Measurements from ENCODE around the gene REPS1.

Gene REPS1

GRCh38 chr6:138873191-138873590, 114.9 kb downstream of the REPS1 start:
- TF ChIP-seq L3MBTL2 (conservative IDR thresholded peaks at IDR 0.05) (no peak), NFRKB (IDR thresholded peaks at IDR 0.05) (no peak), PKNOX1 (IDR thresholded peaks at IDR 0.05) (no peak), LEF1 (IDR thresholded peaks at IDR 0.05; ENCODE audit: borderline replicate concordance) (no peak), SUZ12 (IDR thresholded peaks at IDR 0.05) (no peak), FOXA1 (IDR thresholded peaks at IDR 0.05) (no peak), CTBP1 (IDR thresholded peaks at IDR 0.05; ENCODE audit: borderline replicate concordance) (no peak), BHLHE40 (IDR thresholded peaks at IDR 0.05; ENCODE audit: borderline replicate concordance) (no peak), FOXK2 (IDR thresholded peaks at IDR 0.05) (no peak), FOXM1 (IDR thresholded peaks at IDR 0.05; ENCODE audit: borderline replicate concordance) (no peak), TARDBP (IDR thresholded peaks at IDR 0.05) (no peak), HDGF (IDR thresholded peaks at IDR 0.05; ENCODE audit: borderline replicate concordance) (no peak)
- DNase-seq (ENCODE audit: extremely low spot score) = no peak
- ChIA-PET CTCF (no interaction called here), POLR2A (no interaction called here)

GRCh38 chr6:138869398-138869797, 118.7 kb downstream of the REPS1 start:
- POLR2A ChIA-PET = no interaction called here
- TF ChIP-seq BHLHE40 (IDR thresholded peaks at IDR 0.05; ENCODE audit: borderline replicate concordance) (no peak), ARNT (IDR thresholded peaks at IDR 0.05) (no peak), CTBP1 (IDR thresholded peaks at IDR 0.05; ENCODE audit: borderline replicate concordance) (no peak), LEF1 (IDR thresholded peaks at IDR 0.05; ENCODE audit: borderline replicate concordance) (no peak), ZNF384 (IDR thresholded peaks at IDR 0.05) (no peak), TARDBP (IDR thresholded peaks at IDR 0.05) (no peak), FOXK2 (IDR thresholded peaks at IDR 0.05) (no peak), FOXM1 (IDR thresholded peaks at IDR 0.05; ENCODE audit: borderline replicate concordance) (no peak), NFRKB (IDR thresholded peaks at IDR 0.05) (no peak), SUZ12 (IDR thresholded peaks at IDR 0.05) (no peak), FOXA1 (IDR thresholded peaks at IDR 0.05) (no peak), SP1 (IDR thresholded peaks at IDR 0.05) (no peak), L3MBTL2 (conservative IDR thresholded peaks at IDR 0.05) (no peak), PKNOX1 (IDR thresholded peaks at IDR 0.05) (no peak), HDGF (IDR thresholded peaks at IDR 0.05; ENCODE audit: borderline replicate concordance) (no peak), ELF4 (IDR thresholded peaks at IDR 0.05) (no peak)
- DNase-seq (ENCODE audit: extremely low spot score) = no peak
- CTCF ChIA-PET = no interaction called here

GRCh38 chr6:138868181-138868580, 119.9 kb downstream of the REPS1 start:
- no peak for DNase-seq (ENCODE audit: extremely low spot score)
- ChIA-PET CTCF (no interaction called here), POLR2A (no interaction called here)
- no peak for TF ChIP-seq NFRKB (IDR thresholded peaks at IDR 0.05)
- TF ChIP-seq CTBP1 (IDR thresholded peaks at IDR 0.05; ENCODE audit: borderline replicate concordance) = no peak
- TF ChIP-seq TARDBP (IDR thresholded peaks at IDR 0.05) = no peak

- TF ChIP-seq HDGF (IDR thresholded peaks at IDR 0.05; ENCODE audit: borderline replicate concordance) = no peak
- no peak for TF ChIP-seq L3MBTL2 (conservative IDR thresholded peaks at IDR 0.05)
- TF ChIP-seq BHLHE40 (IDR thresholded peaks at IDR 0.05; ENCODE audit: borderline replicate concordance) = no peak
- TF ChIP-seq ELF4 (IDR thresholded peaks at IDR 0.05) = no peak
- TF ChIP-seq ZNF384 (IDR thresholded peaks at IDR 0.05) = no peak
- TF ChIP-seq ARNT (IDR thresholded peaks at IDR 0.05) = no peak
- TF ChIP-seq PKNOX1 (IDR thresholded peaks at IDR 0.05) = no peak
- TF ChIP-seq FOXK2 (IDR thresholded peaks at IDR 0.05) = no peak
- no peak for TF ChIP-seq LEF1 (IDR thresholded peaks at IDR 0.05; ENCODE audit: borderline replicate concordance)
- TF ChIP-seq FOXM1 (IDR thresholded peaks at IDR 0.05; ENCODE audit: borderline replicate concordance) = no peak
- no peak for TF ChIP-seq TARDBP (IDR thresholded peaks at IDR 0.05)
- TF ChIP-seq FOXA1 (IDR thresholded peaks at IDR 0.05) = no peak
- no peak for TF ChIP-seq SUZ12 (IDR thresholded peaks at IDR 0.05)
- TF ChIP-seq CTBP1 (IDR thresholded peaks at IDR 0.05; ENCODE audit: borderline replicate concordance) = no peak
- DNase-seq (ENCODE audit: extremely low spot score) = no peak
- ChIA-PET POLR2A (no interaction called here), CTCF (no interaction called here)
Measured at GRCh38 chr6:138865480-138866109, 122.5 kb downstream of the REPS1 start.

GRCh38 chr6:138864343-138864890, 123.6 kb downstream of the REPS1 start:
- CTCF ChIA-PET = no interaction called here
- POLR2A ChIA-PET = no interaction called here
- TF ChIP-seq CTBP1 (IDR thresholded peaks at IDR 0.05; ENCODE audit: borderline replicate concordance) (no peak), FOXK2 (IDR thresholded peaks at IDR 0.05) (no peak), HDGF (IDR thresholded peaks at IDR 0.05; ENCODE audit: borderline replicate concordance) (no peak), L3MBTL2 (conservative IDR thresholded peaks at IDR 0.05) (no peak), TARDBP (IDR thresholded peaks at IDR 0.05) (no peak), NFRKB (IDR thresholded peaks at IDR 0.05) (no peak)
- no peak for DNase-seq (ENCODE audit: extremely low spot score)

GRCh38 chr6:138863321-138863720, 124.7 kb downstream of the REPS1 start:
- no peak for DNase-seq (ENCODE audit: extremely low spot score)
- ChIA-PET POLR2A (no interaction called here), CTCF (no interaction called here)
- TF ChIP-seq ZNF384 (IDR thresholded peaks at IDR 0.05) (peak; percentile 31; the same call in 1 of the 2 replicates), CTBP1 (IDR thresholded peaks at IDR 0.05; ENCODE audit: borderline replicate concordance) (no peak)

Data from HEK293T (cell line).